Smooth muscle cell of the coronary artery (primary cell): Measurements from ENCODE around the gene RHCE. TPM values are rescaled to one million over a fixed set of nuclear protein-coding genes. Genes with fewer than 3 reads are reported as not detected.

Source experiments
- total RNA-seq: library from RNA; depleted of rRNA; stranded (reverse); fragments of >200 nt; gene quantifications from 2 replicates; pipeline ENCODE4 v1.2.3, GENCODE V29; 2014; ENCODE audit warnings: low replicate concordance

Gene RHCE
- 0.94 and 1.1 TPM in 2 replicates for total RNA-seq

DNA sequence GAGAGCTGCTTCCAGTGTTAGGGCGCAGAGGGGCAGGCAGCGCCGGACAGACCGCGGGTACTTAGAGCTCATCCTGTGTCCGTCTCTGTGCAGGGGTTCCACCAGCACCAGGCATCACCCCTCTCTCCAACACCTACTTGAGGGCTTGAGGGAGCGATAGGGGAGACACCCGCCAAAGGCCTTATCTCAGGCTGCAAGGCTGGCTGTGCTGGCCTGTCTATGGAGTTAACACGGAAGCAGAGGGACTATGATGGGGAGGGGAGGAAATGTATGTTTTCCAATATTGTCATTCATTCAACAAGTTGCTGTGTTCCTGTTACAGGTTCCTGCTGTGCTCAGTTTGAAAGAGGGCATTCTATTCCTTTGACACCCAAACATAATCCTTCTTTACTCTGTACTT is at the start of gene RHCE:
TSS of gene RHCE (minus strand) at position 111 of the 400 bp plus-strand sequence. CDS start at position 72, 39 bp downstream.

DNA sequence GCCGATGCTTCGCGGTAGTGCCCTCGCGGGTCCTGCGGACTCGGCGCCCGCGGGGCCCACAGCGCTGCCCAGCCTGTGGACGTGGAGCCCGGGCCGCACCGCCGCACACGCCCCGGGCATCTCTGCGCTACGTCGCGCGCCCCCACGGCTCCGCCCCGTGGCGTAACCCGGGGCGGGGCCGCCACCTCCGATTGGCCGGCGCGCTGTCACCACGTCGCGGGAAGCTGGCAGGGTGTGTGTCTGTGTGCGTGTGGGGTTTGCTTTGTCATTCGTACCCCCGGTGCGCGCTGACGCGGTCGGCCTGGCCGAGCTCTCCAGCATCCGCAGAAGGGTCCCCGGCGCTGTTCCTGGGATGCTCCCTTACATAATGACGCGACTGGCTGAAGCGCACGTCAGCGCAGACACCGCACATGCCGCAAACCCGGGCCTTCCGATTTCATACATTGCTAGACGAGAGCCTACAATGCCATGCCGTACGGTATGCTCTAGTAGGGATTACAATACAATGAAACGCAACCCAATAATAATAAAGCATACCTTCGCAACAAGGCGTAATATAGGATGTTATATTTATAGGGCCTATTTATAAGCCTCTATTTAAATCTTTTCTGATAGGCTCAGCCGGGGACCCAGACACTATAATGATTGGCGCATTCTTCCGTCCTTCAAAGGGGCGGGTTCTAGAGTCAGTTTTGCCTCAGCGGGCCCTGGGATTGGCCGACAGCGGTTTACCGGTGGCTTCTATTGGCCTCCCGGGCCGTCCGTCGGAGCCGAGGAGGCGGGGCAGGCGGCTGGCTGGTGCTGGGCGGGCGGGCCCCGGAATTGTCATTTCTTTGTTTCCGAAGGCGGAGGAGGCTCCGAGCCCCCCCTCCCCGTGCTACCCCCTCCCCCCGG is 9.7 kb upstream of the RHCE start, which contains the start of gene MACO1:
TSS of gene MACO1 (plus strand) at position 825 of the 894 bp plus-strand sequence. CDS start 202 bp downstream, outside the sequence.

GRCh38 chr1:25338188-25338981 is 82.2 kb downstream of the RHCE start, which contains the start of gene TMEM50A:
TMEM50A (plus strand) TSS chr1:25338334; CDS start chr1:25340487, 2,153 bp downstream.

Other genes with a start within 250 kb of the RHCE start
- gene SYF2, start 188.3 kb downstream of the RHCE start, total RNA-seq: 19.2 and 25.7 TPM in 2 replicates
- gene RSRP1, start 173.4 kb downstream of the RHCE start, total RNA-seq: 112 and 222 TPM in 2 replicates
- not detected in 2 replicates for gene RHD, start 148.3 kb downstream of the RHCE start, total RNA-seq
- gene TMEM50A, start 82.5 kb downstream of the RHCE start, total RNA-seq: 63.2 and 176 TPM in 2 replicates
- gene MACO1, start 10.1 kb upstream of the RHCE start, total RNA-seq: 6.7 and 18.2 TPM in 2 replicates
- gene LDLRAP1, start 122.8 kb upstream of the RHCE start, total RNA-seq: 15.6 and 18.1 TPM in 2 replicates
- 0.08 and 10.6 TPM in 2 replicates for gene MAN1C1, start 196.0 kb upstream of the RHCE start, total RNA-seq